Endometrial microvascular endothelial cells (primary cell): ENCODE results near the gene SIT1. TPM values are rescaled to one million over a fixed set of nuclear protein-coding genes. Genes with fewer than 3 reads are reported as not detected.

ENCODE experiments used
- in situ Hi-C: cut with HindIII; loops from 2 replicates; pipeline ENCODE4 v1.10.0; 2017; ENCODE audit warnings: low sequenced_read_pairs, low pct_unique_long_range_greater_than_20kb; ENCODE audit errors: inconsistent ontology term
- total RNA-seq: library from RNA; depleted of rRNA; stranded (reverse); fragments of >200 nt; gene quantifications from one replicate; pipeline ENCODE4 v1.2.3, GENCODE V29; 2015; ENCODE audit errors: inconsistent ontology term

The SIT1 gene
- total RNA-seq, 1 donor from 2014 or later: not detected

DNA sequence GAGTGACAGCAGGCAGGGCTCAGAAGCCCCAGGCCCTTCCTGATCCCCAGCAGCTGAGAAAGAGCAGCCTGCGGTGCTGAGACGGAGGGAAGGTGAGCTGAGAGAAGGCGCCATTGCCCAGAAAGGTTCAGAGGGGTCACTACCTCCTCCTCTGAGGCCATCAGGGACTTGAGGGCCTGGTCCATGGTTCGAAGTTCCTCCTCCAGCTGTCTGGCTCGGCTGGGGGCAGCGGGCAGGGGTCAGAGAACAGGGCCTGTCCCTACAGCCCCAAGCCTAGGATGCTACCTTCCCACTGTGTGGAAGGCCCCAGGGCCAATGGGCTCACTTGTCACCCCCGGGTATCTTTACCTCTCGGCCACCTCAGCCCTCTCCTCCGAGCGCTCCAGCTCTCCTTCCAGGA is 34.2 kb upstream of the SIT1 start:
- in situ Hi-C loops: no loop called here

DNA sequence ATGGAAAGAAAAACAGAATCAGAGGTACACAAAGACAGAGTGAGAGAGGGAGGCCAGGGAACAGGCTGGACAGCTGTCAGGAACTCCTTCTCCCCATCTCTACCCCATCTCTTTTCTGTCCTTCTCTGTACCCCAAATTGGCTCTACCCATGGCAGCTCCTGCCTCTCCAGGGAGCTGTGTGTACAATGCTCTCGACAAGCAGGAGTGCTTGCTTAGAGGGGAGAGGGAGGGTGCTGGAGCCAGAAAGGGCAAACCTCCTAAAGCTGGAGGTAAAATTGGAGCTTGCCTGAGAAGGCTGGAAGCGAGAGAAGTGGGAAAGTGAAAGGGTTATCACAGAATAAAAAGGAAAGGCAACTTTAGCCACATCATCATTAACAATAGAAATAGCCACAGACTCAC is 32.6 kb upstream of the SIT1 start:
- in situ Hi-C loops: no loop called here

GRCh38 chr9:35682520-35683315 is 32.0 kb upstream of the SIT1 start:
- in situ Hi-C loops: no loop called here

- in situ Hi-C loops: no loop called here
These were observed 31.3 kb upstream of the SIT1 start for GRCh38 chr9:35682051-35682450.

DNA sequence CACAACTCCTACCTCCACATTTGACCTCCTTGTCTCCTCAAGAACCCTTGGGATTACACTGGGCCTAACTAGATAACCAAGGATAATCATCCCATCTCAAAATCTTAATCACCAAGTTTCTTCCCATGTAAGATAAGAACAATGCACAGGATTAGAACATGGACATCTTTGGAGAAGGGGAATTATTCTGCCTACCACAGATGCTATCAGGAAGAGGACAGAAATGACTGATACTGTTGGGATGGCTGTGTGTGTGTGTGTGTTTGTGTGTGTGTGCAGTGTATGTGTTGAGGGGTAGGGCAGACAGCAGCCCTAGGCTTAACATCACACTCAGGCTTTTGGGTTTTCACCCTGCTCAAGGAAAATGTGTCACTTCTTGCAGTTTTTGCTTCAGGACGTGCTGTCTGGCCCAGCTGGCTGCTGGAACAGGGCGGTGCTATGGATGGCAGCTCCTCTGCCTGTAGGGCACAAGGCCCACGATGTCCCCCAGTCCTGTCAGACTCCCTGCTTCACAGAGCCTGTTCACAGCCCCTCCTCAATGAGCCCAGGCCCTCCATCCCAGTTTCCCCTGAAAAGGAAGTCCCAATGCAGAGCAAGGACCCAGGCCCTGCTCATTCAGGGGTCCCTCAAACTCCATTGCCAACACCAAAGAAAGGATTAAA is 30.7 kb upstream of the SIT1 start:
- in situ Hi-C loops: no loop called here

DNA sequence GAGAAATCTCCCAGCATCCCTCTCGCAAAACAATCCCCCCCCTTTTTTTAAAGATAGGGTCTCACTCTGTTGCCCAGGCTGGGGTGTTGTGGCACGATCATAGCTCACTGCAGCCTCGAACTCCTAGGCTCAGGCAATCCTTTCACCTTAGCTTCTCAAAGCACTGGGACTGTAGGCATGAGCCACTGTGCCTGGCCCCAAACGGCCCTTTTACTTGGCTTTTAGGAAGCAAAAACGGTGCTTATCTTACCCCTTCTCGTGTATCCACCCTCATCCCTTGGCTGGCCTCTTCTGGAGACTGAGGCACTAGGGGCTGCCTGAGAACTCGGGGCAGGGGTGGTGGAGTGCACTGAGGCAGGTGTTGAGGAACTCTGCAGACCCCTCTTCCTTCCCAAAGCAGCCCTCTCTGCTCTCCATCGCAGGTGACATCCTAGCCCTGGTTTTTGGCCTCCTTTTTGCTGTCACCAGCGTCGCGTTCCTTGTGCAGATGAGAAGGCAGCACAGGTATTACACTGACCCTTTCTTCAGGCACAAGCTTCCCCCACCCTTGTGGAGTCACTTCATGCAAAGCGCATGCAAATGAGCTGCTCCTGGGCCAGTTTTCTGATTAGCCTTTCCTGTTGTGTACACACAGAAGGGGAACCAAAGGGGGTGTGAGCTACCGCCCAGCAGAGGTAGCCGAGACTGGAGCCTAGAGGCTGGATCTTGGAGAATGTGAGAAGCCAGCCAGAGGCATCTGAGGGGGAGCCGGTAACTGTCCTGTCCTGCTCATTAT is 29.8 kb upstream of the SIT1 start:
- in situ Hi-C loops: no loop called here

- in situ Hi-C loops: no loop called here
These were observed 29.1 kb upstream of the SIT1 start for GRCh38 chr9:35679766-35680330.

DNA sequence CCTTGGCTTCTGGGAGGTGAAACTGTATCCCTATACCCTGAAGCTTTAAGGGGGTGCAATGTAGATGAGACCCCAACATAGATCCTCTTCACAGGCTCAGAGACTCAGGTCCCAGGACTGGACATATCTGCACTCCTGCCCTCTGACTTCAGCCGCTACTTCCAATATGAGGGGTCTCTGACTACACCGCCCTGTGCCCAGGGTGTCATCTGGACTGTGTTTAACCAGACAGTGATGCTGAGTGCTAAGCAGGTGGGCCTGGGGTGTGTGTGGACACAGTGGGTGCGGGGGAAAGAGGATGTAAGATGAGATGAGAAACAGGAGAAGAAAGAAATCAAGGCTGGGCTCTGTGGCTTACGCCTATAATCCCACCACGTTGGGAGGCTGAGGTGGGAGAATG is 28.4 kb upstream of the SIT1 start:
- in situ Hi-C loops: no loop called here

DNA sequence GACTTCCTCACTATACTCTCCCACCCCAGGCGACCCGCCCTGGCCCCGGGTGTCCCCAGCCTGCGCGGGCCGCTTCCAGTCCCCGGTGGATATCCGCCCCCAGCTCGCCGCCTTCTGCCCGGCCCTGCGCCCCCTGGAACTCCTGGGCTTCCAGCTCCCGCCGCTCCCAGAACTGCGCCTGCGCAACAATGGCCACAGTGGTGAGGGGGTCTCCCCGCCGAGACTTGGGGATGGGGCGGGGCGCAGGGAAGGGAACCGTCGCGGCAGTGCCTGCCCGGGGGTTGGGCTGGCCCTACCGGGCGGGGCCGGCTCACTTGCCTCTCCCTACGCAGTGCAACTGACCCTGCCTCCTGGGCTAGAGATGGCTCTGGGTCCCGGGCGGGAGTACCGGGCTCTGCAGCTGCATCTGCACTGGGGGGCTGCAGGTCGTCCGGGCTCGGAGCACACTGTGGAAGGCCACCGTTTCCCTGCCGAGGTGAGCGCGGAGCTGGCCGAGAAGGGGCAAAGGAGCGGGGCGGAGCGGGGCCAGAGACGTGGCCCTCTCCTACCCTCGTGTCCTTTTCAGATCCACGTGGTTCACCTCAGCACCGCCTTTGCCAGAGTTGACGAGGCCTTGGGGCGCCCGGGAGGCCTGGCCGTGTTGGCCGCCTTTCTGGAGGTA is 25.1 kb upstream of the SIT1 start:
- in situ Hi-C loops: no loop called here

- in situ Hi-C loops: no loop called here
These were observed 24.5 kb upstream of the SIT1 start for GRCh38 chr9:35675204-35675603.

DNA sequence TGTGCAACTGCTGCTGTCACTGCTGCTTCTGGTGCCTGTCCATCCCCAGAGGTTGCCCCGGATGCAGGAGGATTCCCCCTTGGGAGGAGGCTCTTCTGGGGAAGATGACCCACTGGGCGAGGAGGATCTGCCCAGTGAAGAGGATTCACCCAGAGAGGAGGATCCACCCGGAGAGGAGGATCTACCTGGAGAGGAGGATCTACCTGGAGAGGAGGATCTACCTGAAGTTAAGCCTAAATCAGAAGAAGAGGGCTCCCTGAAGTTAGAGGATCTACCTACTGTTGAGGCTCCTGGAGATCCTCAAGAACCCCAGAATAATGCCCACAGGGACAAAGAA is 23.3 kb upstream of the SIT1 start:
- in situ Hi-C loops: no loop called here

DNA sequence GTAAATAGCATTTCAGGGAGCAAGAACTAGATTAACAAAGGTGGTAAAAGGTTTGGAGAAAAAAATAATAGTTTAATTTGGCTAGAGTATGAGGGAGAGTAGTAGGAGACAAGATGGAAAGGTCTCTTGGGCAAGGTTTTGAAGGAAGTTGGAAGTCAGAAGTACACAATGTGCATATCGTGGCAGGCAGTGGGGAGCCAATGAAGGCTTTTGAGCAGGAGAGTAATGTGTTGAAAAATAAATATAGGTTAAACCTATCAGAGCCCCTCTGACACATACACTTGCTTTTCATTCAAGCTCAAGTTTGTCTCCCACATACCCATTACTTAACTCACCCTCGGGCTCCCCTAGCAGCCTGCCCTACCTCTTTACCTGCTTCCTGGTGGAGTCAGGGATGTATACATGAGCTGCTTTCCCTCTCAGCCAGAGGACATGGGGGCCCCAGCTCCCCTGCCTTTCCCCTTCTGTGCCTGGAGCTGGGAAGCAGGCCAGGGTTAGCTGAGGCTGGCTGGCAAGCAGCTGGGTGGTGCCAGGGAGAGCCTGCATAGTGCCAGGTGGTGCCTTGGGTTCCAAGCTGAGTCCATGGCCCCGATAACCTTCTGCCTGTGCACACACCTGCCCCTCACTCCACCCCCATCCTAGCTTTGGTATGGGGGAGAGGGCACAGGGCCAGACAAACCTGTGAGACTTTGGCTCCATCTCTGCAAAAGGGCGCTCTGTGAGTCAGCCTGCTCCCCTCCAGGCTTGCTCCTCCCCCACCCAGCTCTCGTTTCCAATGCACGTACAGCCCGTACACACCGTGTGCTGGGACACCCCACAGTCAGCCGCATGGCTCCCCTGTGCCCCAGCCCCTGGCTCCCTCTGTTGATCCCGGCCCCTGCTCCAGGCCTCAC is 22.6 kb upstream of the SIT1 start, which contains the start of gene CA9:
Gene CA9 (plus strand): TSS at position 797 of the 893 bp plus-strand sequence. CDS start 32 bp downstream, at position 829.
- in situ Hi-C loops: no loop called here

DNA sequence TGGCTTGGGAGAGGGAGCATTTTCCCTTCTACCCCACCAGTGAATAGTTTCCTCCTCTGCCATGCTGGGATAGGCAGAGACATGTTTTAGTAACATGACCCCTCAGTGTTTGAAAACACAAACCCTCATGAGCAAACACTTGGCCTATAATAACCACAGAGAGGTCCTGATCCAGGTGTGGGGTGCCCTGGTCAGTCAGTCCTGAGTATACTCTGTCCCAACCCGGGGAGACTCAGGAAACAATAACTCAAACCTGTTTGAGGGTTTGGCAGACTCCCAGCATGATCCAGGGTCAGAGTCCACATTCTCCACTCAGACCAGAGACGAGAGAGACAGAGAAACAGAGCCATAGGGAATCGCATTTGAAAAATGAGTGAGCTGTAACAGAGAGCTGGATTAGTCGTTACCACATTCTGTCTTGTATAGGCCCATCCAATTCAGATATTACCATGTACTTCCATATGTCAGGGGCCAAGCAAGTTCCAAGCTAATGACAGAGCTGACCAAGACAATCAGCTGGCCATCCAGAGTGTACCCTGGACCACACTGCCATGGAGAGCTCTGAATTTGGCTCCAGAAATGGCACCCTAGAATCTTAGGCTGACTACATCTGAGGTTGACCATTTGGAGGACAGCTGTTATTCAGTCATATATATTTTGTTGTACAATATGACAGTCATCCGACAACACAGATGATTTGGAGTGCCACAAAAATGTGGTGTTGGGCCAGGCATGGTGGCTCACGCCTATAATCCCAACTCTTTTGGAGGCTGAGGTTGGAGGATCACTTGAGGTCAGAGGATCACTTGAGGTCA is 18.8 kb upstream of the SIT1 start:
- in situ Hi-C loops: no loop called here

DNA sequence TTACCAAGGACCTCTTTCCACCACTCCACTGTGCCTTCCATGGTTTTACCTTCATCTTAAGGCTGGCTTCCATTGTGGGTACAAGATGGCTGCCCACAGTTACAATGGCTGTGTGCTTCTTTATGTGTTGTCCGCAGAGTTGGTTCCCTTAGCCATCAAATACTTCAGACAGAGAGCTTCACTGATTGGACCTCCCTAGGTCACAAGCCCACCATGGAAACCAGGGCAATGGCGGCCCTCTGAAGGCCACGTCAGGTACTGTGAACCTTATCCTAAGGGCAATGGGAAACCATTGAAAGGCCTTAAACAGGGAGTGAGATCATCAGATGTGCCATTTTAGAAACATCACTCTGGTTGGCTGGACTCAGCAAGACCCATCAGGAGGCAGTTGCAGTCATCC is 17.2 kb upstream of the SIT1 start:
- in situ Hi-C loops: no loop called here

DNA sequence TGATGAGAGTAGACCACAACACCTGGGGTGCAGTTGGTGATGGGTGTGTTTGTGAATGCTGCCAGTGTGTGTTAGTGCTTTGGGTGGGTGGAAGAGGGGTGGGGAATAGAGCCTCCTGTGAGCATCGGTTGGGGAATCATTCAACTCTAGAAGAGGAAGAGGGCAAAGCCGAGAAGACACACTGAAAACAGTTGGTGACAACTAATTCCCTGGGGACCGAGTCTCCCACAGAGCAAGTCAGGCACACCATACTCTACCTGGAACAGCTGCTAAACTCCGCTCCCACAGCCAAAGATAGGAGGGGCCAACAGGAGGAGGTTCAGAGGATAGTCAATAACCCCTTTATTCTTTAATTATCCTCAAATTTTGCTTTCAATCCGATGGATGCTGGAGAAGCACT is 15.8 kb upstream of the SIT1 start:
- in situ Hi-C loops: no loop called here

GRCh38 chr9:35666045-35666444 is 15.3 kb upstream of the SIT1 start:
- in situ Hi-C loops: no loop called here

DNA sequence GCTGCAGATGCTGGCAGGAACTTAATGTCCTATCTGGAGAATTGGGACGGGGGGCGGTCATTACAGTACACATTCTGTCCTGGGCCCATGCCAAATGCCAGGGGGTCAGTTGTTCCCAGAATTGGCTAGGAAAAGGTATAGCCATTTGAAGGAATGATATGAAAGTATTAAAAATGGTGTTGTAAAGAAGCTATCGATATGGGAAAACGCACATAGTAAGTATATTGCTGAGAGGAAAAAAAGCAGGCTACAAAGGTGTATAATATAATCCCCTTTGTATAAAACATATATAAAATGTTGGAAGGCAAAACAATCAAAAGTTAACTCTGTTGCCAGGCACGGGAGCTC is 14.7 kb upstream of the SIT1 start:
- in situ Hi-C loops: no loop called here
